Neural cell (in vitro differentiated cells): ENCODE results near the gene BHMT2. TPM values are rescaled to one million over a fixed set of nuclear protein-coding genes. Genes with fewer than 3 reads are reported as not detected.

Source experiments
- H2AFZ ChIP-seq: fragments of 200-600, 300-800 bp; sonication (generic), shearing (Covaris generic); 2 replicates; pipeline ENCODE4 v1.6.0; 2014; ENCODE audit warnings: low read depth, mild to moderate bottlenecking, antibody characterized with exemption, low read length, moderate library complexity
- H3F3A ChIP-seq: fragments of 200-600 bp; shearing (Covaris generic); 2 replicates; pipeline ENCODE4 v1.6.1; 2016; ENCODE audit warnings: mild to moderate bottlenecking, moderate library complexity, mixed read lengths, antibody characterized with exemption, low read length; ENCODE audit not compliant: insufficient read depth, poor library complexity, severe bottlenecking
- H3K27ac ChIP-seq: fragments of 200-600, 300-800 bp; sonication (generic), shearing (Covaris generic); 2 replicates; pipeline ENCODE4 v1.5.1; 2014; ENCODE audit warnings: mild to moderate bottlenecking, low read length, moderate library complexity
- H3K27me3 ChIP-seq: fragments of 300-800, 200-600 bp; sonication (generic), shearing (Covaris generic); 2 replicates; pipeline ENCODE4 v1.6.0; 2014; ENCODE audit warnings: mild to moderate bottlenecking, low read depth, low read length, moderate library complexity; ENCODE audit not compliant: insufficient read depth
- H3K36me3 ChIP-seq: fragments of 300-800, 200-600 bp; sonication (generic), shearing (Covaris generic); 2 replicates; pipeline ENCODE4 v1.5.1; 2014; ENCODE audit warnings: mild to moderate bottlenecking, antibody characterized with exemption, low read length, moderate library complexity; ENCODE audit not compliant: insufficient read depth
- H3K4me2 ChIP-seq: fragments of 300-800, 200-600 bp; sonication (generic), shearing (Covaris generic); 2 replicates; pipeline ENCODE4 v1.6.0; 2014; ENCODE audit warnings: mild to moderate bottlenecking, low read length
- H3K4me3 ChIP-seq: fragments of 300-800, 200-600 bp; sonication (generic), shearing (Covaris generic); 2 replicates; pipeline ENCODE4 v1.5.1; 2014; ENCODE audit warnings: mild to moderate bottlenecking, low read length, moderate library complexity
- H3K79me2 ChIP-seq: fragments of 200-600 bp; shearing (Covaris generic); replicated peaks from 2 replicates; pipeline ENCODE4 v1.6.0; 2014; ENCODE audit warnings: mild to moderate bottlenecking, low read length, moderate library complexity; ENCODE audit not compliant: insufficient read depth
- H3K9ac ChIP-seq: fragments of 300-800, 200-600 bp; sonication (generic), shearing (Covaris generic); 2 replicates; pipeline ENCODE4 v1.6.1; 2016; ENCODE audit warnings: mild to moderate bottlenecking, low read length, mixed read lengths
- H3K9me2 ChIP-seq: fragments of 200-600 bp; shearing (Covaris generic); 2 replicates; pipeline ENCODE4 v1.6.1; 2016; ENCODE audit warnings: mild to moderate bottlenecking, low read length, mixed read lengths; ENCODE audit not compliant: insufficient read depth
- H3K9me3 ChIP-seq: fragments of 200-600, 300-800 bp; sonication (generic), shearing (Covaris generic); 2 replicates; pipeline ENCODE4 v1.6.1; 2016; ENCODE audit warnings: mild to moderate bottlenecking, mixed run types, low read length, moderate library complexity, mixed read lengths
- H4K20me1 ChIP-seq: fragments of 200-600 bp; shearing (Covaris generic); 2 replicates; pipeline ENCODE4 v1.6.1; 2016; ENCODE audit warnings: mild to moderate bottlenecking, mixed run types; ENCODE audit not compliant: insufficient read depth
- EP300 ChIP-seq: fragments of 450-650 bp; conservative IDR thresholded peaks from 2 replicates; pipeline ENCODE4 v1.6.1; 2014; ENCODE audit warnings: antibody characterized with exemption, mild to moderate bottlenecking, moderate library complexity; ENCODE audit not compliant: poor library complexity, severe bottlenecking
- EZH2 ChIP-seq: fragments of 200-600, 300-800 bp; shearing (Covaris generic), sonication (generic); IDR thresholded peaks from 2 replicates; pipeline ENCODE4 v1.6.1; 2014; ENCODE audit warnings: antibody characterized with exemption, low read length, borderline replicate concordance, mild to moderate bottlenecking; ENCODE audit not compliant: insufficient read depth, poor library complexity, severe bottlenecking
- MXI1 ChIP-seq: fragments of 450-650 bp; conservative IDR thresholded peaks from 2 replicates; pipeline ENCODE4 v1.6.1; 2014; ENCODE audit warnings: antibody characterized with exemption, mild to moderate bottlenecking; ENCODE audit not compliant: poor library complexity, severe bottlenecking
- POLR2AphosphoS5 ChIP-seq: IDR thresholded peaks from 2 replicates; pipeline ENCODE4 v1.6.1; 2012
- RAD21 ChIP-seq: fragments of 450-650 bp; conservative IDR thresholded peaks from 2 replicates; pipeline ENCODE4 v1.6.1; 2014; ENCODE audit warnings: antibody characterized with exemption, mild to moderate bottlenecking, moderate library complexity
- SMC3 ChIP-seq: fragments of 450-650 bp; conservative IDR thresholded peaks from 2 replicates; pipeline ENCODE4 v1.6.1; 2014; ENCODE audit warnings: antibody characterized with exemption, mild to moderate bottlenecking, moderate library complexity; ENCODE audit not compliant: poor library complexity
- TAF1 ChIP-seq: IDR thresholded peaks from 2 replicates; pipeline ENCODE4 v1.6.1; 2012; ENCODE audit warnings: low read depth
- polyA plus RNA-seq: library from polyadenylated mRNA; depleted of rRNA; stranded (reverse); fragments of >200 nt; gene quantifications from 2 replicates; pipeline ENCODE4 v1.2.3, GENCODE V29; 2014
- TF ChIP-seq, protein P1 (sequence below): IDR thresholded peaks from 2 replicates; pipeline ENCODE4 v1.6.1; 2012; ENCODE audit warnings: borderline replicate concordance
- TF ChIP-seq, protein P2 (sequence below): fragments of 450-650 bp; IDR thresholded peaks from 2 replicates; pipeline ENCODE4 v1.5.1; 2014; ENCODE audit warnings: antibody characterized with exemption, mild to moderate bottlenecking, moderate library complexity; ENCODE audit not compliant: poor library complexity, severe bottlenecking

The BHMT2 gene
- polyA plus RNA-seq, 1 donor from 2014 or later: not detected

DNA sequence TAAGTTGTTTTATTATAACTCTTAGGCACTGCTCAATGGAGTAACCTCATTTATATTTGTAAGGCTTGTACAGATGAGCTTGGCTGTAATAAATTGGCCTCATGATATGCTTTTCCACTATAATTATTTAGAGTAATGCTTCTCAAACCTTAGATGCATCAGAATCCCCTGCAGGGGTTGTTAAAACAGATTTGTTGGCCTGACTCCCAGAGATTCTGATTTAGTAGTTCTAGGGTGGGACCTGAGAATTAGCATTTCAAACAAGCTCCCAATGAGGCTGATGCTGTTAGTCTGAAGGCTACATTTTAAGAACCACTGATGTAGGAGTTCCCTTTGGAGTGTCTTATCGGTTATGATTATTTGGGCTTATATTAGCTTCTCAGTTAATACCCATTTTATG, 46.2 kb upstream of the BHMT2 start:
- no peaks in the 10 kb centered on the region for H3K27me3 ChIP-seq

DNA sequence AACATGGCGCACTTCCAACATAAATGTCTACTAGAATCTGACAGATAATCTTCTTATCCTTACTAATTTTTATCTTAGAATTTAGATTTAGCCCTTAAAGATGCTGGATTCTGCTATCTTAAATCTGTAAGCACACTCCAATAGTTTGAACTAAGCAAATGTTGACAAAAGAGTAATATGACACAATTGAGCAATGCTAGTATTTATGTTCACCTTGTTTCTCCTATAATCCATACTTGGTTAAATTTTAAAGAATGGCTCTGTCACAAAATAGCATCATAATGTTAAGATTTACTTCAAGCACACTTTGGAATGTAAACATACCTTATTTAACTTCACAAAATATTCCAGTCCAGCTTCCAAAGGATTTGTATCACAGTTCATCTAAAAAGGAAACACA, 45.6 kb upstream of the BHMT2 start:
- Histone ChIP-seq H3K79me2 (no peaks in the 10 kb centered on the region), H3K9me2 (no peaks in the 10 kb centered on the region), H3K9me3 (no peaks in the 10 kb centered on the region), H3K4me3 (no peak overlapping the region), H3K27me3 (no peaks in the 10 kb centered on the region), H3K36me3 (no peaks in the 10 kb centered on the region), H2AFZ (no peak overlapping the region), H3K4me2 (no peak overlapping the region), H3F3A (no peaks in the 10 kb centered on the region), H3K27ac (no peak overlapping the region), H4K20me1 (no peaks in the 10 kb centered on the region), H3K9ac (no peak overlapping the region)
- TF ChIP-seq RAD21 (no peak), MXI1 (no peak), TAF1 (no peak), SMC3 (no peak), EP300 (no peak), POLR2AphosphoS5 (no peak), EZH2 (no peak)
- TF ChIP-seq, protein P1, sequence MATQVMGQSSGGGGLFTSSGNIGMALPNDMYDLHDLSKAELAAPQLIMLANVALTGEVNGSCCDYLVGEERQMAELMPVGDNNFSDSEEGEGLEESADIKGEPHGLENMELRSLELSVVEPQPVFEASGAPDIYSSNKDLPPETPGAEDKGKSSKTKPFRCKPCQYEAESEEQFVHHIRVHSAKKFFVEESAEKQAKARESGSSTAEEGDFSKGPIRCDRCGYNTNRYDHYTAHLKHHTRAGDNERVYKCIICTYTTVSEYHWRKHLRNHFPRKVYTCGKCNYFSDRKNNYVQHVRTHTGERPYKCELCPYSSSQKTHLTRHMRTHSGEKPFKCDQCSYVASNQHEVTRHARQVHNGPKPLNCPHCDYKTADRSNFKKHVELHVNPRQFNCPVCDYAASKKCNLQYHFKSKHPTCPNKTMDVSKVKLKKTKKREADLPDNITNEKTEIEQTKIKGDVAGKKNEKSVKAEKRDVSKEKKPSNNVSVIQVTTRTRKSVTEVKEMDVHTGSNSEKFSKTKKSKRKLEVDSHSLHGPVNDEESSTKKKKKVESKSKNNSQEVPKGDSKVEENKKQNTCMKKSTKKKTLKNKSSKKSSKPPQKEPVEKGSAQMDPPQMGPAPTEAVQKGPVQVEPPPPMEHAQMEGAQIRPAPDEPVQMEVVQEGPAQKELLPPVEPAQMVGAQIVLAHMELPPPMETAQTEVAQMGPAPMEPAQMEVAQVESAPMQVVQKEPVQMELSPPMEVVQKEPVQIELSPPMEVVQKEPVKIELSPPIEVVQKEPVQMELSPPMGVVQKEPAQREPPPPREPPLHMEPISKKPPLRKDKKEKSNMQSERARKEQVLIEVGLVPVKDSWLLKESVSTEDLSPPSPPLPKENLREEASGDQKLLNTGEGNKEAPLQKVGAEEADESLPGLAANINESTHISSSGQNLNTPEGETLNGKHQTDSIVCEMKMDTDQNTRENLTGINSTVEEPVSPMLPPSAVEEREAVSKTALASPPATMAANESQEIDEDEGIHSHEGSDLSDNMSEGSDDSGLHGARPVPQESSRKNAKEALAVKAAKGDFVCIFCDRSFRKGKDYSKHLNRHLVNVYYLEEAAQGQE: no peak
- TF ChIP-seq, protein P2, sequence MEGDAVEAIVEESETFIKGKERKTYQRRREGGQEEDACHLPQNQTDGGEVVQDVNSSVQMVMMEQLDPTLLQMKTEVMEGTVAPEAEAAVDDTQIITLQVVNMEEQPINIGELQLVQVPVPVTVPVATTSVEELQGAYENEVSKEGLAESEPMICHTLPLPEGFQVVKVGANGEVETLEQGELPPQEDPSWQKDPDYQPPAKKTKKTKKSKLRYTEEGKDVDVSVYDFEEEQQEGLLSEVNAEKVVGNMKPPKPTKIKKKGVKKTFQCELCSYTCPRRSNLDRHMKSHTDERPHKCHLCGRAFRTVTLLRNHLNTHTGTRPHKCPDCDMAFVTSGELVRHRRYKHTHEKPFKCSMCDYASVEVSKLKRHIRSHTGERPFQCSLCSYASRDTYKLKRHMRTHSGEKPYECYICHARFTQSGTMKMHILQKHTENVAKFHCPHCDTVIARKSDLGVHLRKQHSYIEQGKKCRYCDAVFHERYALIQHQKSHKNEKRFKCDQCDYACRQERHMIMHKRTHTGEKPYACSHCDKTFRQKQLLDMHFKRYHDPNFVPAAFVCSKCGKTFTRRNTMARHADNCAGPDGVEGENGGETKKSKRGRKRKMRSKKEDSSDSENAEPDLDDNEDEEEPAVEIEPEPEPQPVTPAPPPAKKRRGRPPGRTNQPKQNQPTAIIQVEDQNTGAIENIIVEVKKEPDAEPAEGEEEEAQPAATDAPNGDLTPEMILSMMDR: no peak

More for the DNA sequence above, 46.2 kb upstream of the BHMT2 start:
- no peak overlapping the region for H2AFZ ChIP-seq
- H3K36me3 ChIP-seq: no peaks in the 10 kb centered on the region
- no peak overlapping the region for H3K9ac ChIP-seq
- no peaks in the 10 kb centered on the region for H3K9me2 ChIP-seq
- no peak overlapping the region for H3K27ac ChIP-seq
- no peaks in the 10 kb centered on the region for H3K9me3 ChIP-seq
- H3K4me2 ChIP-seq: no peak overlapping the region
- no peak overlapping the region for H3K4me3 ChIP-seq
- no peaks in the 10 kb centered on the region for H4K20me1 ChIP-seq
- H3K79me2 ChIP-seq: no peaks in the 10 kb centered on the region
- no peaks in the 10 kb centered on the region for H3F3A ChIP-seq
- TF ChIP-seq EZH2: no peak
- no peak for TF ChIP-seq SMC3
- no peak for TF ChIP-seq EP300

DNA sequence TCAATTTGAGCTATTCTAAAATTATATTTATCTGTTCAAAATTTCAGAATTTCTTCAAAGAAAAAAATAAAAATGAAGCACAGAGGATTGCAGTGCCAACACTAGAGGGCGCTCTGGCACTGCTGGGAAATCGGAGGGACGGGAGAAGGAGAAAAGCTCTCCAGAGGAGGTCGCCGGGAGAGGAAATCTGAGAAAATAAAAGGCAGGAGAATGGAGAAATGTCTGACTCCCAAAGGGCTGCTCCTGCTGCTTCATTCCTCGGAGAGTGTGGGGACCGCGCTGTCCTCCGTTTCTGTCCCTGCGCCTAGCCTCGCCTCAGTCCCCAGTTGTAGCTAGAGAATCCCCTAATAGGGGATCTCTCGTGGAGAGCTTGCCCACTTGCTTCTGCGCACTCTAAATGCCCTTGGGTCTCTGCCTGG, 44.5 kb upstream of the BHMT2 start:
- Histone ChIP-seq H3K9ac (peak overlapping the region; percentile 45), H3K4me2 (no peak overlapping the region), H3K4me3 (peak overlapping the region; percentile 56), H3K9me3 (no peaks in the 10 kb centered on the region), H3K27me3 (no peaks in the 10 kb centered on the region), H3K79me2 (no peaks in the 10 kb centered on the region), H3K27ac (no peak overlapping the region), H2AFZ (no peak overlapping the region), H3F3A (no peaks in the 10 kb centered on the region), H3K9me2 (no peaks in the 10 kb centered on the region), H4K20me1 (no peaks in the 10 kb centered on the region), H3K36me3 (no peaks in the 10 kb centered on the region)
- peak; percentile 87 for TF ChIP-seq RAD21
- TF ChIP-seq, protein P2: peak; percentile 91
- peak; percentile 89 for TF ChIP-seq SMC3
- TF ChIP-seq, protein P1: no peak
